Activated naive CD4-positive, alpha-beta T cell treated with Interleukin-2 at 50 U/mL for 16 hours (primary cell): Measurements from ENCODE around the gene GAS7.

ENCODE experiments used
- DNase-seq: peaks from one replicate; pipeline ENCODE4 v3.0.0-alpha.2; 2020

GAS7 gene

DNA sequence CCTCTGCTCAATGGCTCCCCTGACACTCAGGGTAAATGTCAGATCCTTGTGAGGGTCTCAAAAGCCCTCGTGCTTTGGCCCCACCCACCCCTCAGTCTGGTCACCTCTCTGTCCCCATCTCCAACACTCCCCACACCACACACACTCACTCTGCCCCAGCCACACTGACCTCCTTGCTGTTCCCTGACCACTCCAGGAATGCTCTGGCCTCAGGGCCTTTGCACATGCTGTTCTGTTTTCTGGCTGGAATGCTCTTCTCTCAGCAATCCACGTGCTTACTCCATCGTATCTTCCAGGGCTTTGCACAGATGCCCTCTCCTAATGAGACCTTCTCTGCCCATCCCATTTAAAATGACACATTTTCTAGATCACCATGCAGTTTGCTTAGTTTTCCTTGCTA is 28.2 kb downstream of the GAS7 start:
- DNase-seq = no peak

GRCh38 chr17:10169290-10169689 is 29.1 kb downstream of the GAS7 start:
- DNase-seq = no peak

DNA sequence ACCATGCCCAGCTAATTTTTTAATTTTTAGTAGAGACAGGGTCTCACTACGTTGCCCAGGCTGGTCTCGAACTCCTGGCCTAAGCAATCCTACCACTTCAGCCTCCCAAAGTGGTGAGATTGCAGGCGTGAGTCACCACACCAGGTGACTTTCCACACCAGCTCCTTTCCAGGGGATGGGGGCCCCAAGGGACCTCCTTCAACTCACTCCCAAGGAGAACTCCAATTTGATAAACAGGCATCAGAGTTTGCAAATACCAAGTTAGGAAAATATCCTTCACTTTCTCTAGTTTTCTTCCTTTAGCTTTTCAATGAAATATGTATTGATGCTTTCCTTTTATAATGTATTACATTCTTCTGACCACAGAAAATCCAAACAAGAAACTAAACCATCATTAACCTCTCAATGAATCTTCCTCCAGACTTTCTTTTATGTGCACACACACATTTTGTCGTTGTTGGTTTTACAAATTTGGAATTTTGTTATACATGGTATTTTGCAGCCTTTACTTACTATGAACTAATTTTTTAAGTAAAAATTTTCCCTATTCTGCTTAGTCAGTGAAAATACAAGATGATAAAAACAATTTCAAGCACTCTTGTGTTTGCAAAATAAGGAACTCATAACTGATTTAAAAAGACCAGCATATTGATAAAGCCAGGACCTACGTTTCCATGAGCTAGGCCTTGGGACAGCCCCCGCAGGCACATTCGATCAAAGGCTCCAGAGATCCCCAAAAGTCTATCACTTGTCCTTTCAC is 32.0 kb downstream of the GAS7 start:
- no peak for DNase-seq

DNA sequence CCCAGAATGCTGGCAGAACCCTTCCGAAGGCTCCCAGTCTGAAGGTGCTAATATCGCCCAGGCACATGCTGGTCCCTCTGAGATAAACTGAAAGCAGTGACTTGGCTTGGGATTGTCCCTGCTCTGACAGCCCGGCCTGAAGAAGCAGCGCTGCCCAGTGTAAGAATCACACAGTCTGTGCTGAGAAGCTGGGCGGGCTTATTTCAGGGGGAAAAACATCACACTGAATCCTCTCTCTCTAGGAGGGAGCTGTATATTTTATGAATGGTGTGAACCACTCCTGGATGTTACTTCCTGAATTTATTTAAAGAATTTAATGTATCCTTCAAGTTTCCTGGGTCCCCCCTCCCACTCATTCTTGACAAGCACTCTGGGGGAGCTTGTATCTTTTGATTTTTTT is 36.3 kb downstream of the GAS7 start:
- no peak for DNase-seq

DNA sequence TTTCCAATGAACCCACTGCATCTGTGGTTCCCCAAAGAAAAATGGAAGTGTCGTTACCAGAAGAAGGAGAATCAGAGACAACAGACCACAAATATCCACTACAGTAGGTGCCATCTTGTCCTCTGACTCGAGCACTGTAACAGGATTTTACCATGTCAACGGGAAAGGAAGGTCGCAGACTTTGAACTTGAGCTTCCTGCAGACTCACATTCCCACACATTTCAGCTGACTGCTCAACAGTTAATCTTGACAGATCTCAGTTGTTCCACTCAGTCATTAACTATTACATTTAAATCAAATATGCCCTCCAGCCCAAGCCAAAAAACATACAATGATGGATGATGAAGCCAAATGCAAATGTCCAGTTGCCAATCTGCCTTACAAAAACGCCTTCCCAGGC is 37.0 kb downstream of the GAS7 start:
- DNase-seq = no peak

DNA sequence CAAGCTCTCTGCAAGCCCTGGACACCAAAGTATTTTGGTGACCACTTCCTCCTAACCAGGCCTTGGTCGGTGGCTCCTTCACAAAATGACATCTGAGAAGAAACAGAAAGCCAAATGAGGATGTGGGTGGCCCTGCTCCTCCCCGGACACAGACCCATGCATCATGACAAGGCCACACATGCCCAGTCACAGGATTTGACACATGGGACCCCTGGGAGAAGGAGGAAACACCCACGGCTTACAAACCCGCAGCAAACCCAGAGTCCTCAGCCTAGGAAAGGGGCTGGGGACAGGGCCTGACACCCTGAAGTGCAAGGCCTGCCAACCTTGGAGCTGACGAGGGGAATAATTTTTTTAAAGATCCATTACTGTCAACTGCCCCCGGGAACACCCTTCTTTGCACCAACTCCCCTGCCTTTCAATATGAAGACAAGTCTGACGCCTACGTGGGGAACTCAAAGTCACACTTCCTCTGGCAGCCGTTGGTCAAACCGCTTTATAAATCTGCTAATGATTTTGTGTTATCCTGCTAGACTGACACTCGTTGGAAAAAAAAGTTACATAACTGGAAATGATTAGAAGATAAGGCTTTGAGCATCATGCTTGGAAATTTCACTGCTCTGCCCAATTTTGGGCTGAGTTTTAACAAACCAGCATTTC is 41.3 kb downstream of the GAS7 start:
- no peak for DNase-seq

DNA sequence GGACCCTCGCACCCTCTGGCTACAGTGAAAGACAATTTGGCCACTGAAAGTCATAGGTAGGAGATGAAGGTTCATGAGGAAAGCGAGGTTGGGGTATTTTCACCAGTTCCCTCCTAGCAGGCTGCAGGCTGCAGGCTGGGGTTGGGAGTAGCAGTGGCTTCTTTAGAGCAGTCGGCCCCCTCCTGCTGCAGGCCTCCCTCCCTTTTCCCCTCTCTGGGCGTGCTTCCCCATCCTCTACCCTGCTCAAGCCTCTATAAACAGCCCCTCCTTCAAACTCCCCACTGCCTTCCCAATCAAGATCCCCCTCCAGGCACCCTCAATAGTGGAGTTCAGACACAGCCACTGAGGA is 41.8 kb downstream of the GAS7 start:
- DNase-seq = no peak

DNA sequence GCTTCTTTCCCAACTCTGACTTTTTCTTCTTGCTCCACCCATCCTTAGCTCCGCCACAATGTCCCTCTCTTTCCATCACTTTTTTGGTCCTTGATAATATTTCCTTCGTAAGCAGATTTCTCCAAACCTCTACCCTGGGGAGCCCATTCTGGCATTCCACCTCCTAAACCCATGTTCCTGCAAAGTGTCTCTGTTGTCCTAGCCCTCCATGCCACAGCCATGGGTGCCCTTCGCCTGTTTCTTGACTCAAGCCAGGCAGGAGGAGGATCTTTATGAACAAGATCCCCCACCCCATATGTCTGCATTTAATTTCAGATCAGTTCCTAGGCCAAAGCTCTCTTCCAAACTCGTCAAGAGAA is 42.4 kb downstream of the GAS7 start:
- DNase-seq = no peak

DNA sequence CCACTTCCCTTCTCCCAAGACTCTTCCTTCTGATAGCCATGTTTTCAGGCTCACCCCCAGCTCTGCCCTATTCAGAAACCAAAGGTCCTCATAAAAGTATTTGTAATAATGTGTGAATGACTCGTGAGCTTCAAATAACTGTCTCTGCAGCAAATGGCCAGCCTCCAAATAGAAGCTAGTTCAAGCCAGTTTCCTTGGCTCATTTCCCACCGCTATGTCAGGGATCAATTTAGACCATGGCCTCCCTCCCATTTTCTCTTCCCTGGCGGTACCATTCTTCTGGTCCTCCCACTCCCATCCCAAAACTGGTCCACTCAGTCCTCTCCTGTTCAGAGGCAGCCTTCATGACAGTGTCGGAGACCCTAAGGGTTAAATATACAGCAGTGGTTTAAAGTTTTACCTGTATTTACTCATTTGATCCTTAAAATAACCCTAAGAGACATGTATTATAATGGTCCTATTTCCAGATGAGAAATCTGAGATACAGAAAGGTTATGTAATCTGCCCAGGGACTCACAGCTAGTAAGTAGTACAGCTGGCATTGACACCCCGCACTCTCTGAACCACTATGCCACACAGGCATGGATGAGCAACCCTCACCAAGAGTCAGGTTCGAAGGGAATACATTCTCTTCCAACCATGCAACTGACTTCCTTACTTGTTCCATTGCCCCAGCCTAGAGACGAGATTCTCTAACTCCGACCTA is 42.9 kb downstream of the GAS7 start:
- no peak for DNase-seq

GRCh38 chr17:10151667-10152496 is 46.5 kb downstream of the GAS7 start:
- no peak for DNase-seq

- DNase-seq = no peak
Measured at GRCh38 chr17:10149573-10150399, 48.6 kb downstream of the GAS7 start.

DNA sequence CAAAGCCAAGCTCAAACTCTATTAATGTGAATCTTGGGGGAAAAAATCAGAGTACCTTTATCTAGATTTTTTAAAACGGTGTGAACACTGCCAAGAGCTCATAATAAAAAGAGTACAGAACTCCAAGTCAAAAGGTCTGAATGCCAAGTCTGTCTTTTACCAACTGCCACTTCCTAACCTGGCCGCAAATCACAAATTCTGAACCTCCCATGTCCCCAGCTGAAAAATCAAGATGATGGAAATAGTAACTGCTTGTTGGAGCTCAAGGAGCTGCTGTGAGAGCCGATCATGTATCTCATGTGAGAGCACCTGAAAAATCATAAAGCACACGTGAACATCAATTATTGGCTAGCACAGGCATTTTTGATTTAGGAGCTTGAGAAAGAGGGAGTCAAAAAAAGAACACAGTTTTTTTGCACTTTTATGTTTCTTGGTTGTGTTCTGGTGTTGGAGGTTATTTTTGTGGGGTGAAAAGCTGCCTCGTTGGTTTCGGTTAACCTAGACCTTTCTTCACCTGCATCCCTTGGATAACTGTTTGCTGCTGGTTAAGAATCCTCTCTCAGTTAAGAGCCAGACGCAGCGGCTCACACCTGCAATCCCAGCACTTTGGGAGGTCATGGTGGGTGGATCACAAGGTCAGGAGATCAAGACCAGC is 50.5 kb downstream of the GAS7 start:
- no peak for DNase-seq

GRCh38 chr17:10147040-10147439 is 51.4 kb downstream of the GAS7 start:
- DNase-seq = no peak

- DNase-seq = no peak
Measured at GRCh38 chr17:10144982-10145381, 53.4 kb downstream of the GAS7 start.

- no peak for DNase-seq
Measured at GRCh38 chr17:10144456-10144855, 54.0 kb downstream of the GAS7 start.

- DNase-seq = no peak
Measured at GRCh38 chr17:10141436-10141835, 57.0 kb downstream of the GAS7 start.

DNA sequence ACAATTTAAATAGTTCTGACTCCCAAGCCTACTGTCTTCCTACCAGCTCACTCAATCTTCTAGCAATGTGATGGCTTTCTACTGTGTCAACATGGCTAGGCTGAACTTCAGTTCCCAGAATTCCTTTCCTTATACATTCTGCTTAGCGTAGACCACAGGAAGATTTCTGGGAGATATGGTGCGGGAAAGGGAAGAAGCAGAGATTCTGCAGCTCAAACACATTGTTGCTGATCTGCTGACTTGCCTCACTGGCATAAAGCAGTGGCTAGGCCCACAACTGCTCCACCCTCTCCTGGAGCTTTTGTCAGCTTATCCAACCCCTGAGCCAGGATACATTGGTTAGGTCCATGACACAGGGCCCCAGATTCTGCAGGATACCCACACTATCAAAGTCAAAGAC is 58.8 kb downstream of the GAS7 start:
- DNase-seq = no peak

- DNase-seq = no peak
Measured at GRCh38 chr17:10136258-10136981, 62.0 kb downstream of the GAS7 start.

DNA sequence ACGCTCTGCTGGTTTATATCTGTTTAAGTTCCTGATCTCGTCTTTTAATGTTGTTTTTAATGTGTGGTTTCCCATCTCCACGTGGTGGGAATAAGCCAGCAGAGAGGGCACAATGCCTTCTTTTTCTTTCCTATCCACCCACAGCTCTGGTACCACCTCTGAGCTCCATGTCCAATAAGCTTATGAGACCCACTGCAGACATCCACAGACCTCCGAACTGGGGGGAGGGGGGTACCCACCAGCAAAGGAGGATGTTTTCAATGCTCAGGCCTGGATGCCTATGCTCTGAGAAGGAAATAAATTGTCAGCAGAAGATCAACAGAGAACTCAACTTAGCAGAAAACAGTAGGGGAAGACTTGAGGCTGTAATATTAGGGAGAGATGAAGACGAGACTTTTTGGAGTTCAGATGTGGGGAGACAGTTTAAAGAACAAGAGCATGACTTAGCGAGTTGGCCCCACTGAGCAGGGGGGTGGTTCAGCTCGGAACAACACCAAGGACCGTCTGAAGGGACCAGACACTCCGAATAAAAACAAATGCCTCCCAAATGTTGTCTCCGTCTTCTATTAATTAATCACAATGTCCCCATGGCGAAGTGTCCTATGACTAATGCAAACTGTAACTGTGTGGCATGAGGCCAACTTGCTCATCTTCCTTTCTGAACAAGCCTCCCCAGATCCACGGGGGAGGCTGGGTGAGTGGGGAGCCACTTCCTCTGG is 62.7 kb downstream of the GAS7 start:
- DNase-seq = no peak

DNA sequence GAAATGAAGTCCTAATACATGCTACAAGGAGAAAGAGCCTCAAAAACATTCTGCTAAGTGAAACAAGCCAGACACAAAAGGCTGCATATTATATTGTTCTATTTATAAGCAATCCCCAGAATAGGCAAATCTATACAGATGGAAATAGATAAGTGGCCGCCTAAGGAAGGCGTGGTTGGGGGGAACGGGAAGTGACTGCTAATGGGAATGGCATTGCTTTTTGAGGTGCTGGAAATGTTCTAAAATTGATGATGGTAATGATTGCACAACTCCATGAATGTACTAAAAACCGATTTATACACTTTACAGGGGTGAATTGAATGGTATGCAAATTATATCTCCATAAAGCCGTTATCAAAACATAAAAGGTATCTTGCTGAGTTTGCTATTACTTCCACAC is 67.7 kb downstream of the GAS7 start:
- no peak for DNase-seq

GRCh38 chr17:10130263-10130662 is 68.1 kb downstream of the GAS7 start:
- no peak for DNase-seq
